ENCODE measurements around the gene IL22RA2.
A peak's percentile ranks its signal among the peaks of the same experiment; 100 is the strongest.

Gene IL22RA2

DNA sequence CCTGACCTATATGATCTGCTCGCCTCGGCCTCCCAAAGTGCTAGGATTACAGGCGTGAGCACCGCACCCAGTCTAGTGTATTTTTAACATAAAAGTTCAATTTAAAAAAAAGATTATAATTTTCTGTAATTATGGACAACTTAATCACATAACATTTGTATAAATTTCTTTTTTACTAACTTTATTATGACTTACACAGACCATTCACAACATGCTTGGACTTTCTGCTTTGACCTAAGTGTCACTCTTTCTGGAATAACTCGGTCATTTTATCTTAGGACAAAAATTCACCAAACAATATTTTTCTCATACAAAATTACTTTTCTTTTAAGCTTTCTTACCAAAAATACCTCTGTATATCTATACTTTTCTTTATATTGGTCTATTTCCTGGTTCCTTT is 15.4 kb upstream of the IL22RA2 start:
- Histone ChIP-seq H3K4me1 (ENCODE audit: control insufficient read depth in 1 of 2, insufficient read depth in 1 of 2, low read depth in 1 of 2, low read length in 1 of 2) (no peaks in the 10 kb centered on the region), H3K4me3 (ENCODE audit: low read depth in 1 of 2, low read length in 1 of 2) (no peak overlapping the region), H3K27me3 (no peaks in the 10 kb centered on the region), H3K36me3 (no peaks in the 10 kb centered on the region), H3K9me3 (peaks cover 19% of the 10 kb centered on the region), H3K27ac (no peak overlapping the region)
- TF ChIP-seq, protein P1, sequence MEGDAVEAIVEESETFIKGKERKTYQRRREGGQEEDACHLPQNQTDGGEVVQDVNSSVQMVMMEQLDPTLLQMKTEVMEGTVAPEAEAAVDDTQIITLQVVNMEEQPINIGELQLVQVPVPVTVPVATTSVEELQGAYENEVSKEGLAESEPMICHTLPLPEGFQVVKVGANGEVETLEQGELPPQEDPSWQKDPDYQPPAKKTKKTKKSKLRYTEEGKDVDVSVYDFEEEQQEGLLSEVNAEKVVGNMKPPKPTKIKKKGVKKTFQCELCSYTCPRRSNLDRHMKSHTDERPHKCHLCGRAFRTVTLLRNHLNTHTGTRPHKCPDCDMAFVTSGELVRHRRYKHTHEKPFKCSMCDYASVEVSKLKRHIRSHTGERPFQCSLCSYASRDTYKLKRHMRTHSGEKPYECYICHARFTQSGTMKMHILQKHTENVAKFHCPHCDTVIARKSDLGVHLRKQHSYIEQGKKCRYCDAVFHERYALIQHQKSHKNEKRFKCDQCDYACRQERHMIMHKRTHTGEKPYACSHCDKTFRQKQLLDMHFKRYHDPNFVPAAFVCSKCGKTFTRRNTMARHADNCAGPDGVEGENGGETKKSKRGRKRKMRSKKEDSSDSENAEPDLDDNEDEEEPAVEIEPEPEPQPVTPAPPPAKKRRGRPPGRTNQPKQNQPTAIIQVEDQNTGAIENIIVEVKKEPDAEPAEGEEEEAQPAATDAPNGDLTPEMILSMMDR (IDR thresholded peaks at IDR 0.05): no peak

DNA sequence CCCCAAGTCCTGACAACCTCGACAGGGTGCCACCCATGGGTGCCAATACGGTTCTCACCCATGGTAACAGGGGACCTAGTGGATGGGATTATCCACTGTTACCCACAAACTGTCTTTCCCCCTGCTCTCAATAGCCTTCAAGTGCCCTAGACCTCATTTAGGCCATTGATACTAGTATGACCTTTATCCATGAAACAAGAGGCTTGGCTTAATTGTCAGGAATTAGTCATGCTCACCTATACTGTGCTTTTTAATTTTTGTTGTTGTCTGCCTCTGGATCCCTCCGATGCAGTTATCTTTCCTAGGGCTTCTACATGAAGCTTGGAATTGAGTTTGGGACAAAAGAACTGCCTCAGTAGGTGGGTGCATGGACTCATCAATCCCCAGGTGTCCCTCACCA is 11.8 kb upstream of the IL22RA2 start:
- TF ChIP-seq, protein P1 (IDR thresholded peaks at IDR 0.05): no peak
- Histone ChIP-seq H3K9me3 (peaks cover 35% of the 10 kb centered on the region), H3K4me1 (ENCODE audit: control insufficient read depth in 1 of 2, insufficient read depth in 1 of 2, low read depth in 1 of 2, low read length in 1 of 2) (peaks cover 5 to 22% of the 10 kb centered on the region in 2 experiments), H3K27ac (no peak overlapping the region), H3K36me3 (no peaks in the 10 kb centered on the region), H3K27me3 (no peaks in the 10 kb centered on the region), H3K4me3 (ENCODE audit: low read depth in 1 of 2, low read length in 1 of 2) (no peak overlapping the region)

DNA sequence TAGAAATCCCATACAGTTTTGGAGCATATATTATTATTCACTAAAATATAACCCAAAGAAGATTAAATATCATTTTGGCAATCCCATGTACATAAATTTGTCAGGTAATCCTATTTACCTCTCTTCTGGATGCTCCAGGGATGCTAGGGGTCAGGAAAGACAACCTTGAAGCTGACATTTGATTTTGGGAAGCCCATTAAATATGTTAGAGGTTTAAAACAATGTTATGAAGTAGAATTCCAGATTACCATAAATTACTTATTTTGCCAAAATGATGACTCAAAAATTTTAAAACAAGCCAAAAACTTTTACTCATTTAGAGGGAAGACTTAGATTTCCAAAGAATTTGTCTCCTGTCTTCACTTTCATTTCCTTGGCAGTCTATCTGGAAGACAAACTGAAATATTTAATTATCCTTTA is 9.2 kb upstream of the IL22RA2 start:
- peaks cover 5 to 22% of the 10 kb centered on the region in 2 experiments for H3K4me1 ChIP-seq (ENCODE audit: control insufficient read depth in 1 of 2, insufficient read depth in 1 of 2, low read depth in 1 of 2, low read length in 1 of 2)
- H3K36me3 ChIP-seq: no peaks in the 10 kb centered on the region
- H3K9me3 ChIP-seq: peaks cover 28% of the 10 kb centered on the region
- H3K27ac ChIP-seq: peak overlapping the region; percentile 65
- TF ChIP-seq, protein P1 (IDR thresholded peaks at IDR 0.05): no peak
- no peaks in the 10 kb centered on the region for H3K27me3 ChIP-seq
- no peak overlapping the region for H3K4me3 ChIP-seq (ENCODE audit: low read depth in 1 of 2, low read length in 1 of 2)

DNA sequence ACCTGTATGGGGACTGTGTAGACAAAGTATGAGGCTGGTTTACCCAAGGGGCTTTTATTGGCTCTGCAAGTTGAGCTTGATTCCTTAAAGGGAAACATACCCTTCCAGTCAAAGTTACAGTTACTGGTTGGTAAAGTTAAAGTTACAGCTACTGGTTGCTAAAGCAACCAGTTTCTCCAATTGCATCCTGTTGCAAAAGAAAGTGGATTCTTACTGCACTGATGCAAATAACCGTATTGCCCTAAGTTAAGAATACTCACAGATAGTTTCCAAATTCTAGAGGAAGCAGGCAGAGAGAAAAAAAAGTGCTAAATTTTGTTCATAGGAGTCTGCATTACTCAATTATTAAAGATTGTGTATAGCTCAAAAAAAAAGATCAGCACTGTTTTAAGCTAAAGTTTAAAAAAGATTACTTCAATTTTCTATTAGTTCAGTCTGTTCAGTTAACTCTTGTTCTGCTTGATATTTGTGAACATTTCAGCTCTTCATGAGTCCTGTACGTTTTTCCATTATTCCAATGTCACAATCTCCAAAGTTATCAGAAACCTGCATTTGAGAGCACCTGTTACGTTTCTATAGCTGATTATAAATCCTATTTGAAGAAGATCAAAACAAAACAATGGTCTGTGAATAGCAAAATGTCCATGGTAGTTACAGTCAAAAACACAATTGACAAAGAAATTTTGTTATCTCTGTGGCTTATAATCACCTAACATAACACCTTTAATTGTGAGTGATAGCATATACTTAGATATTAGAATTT is 8.6 kb upstream of the IL22RA2 start:
- H3K27me3 ChIP-seq: no peaks in the 10 kb centered on the region
- H3K4me3 ChIP-seq (ENCODE audit: low read depth in 1 of 2, low read length in 1 of 2): no peak overlapping the region
- H3K27ac ChIP-seq: peak overlapping the region; percentile 65
- TF ChIP-seq, protein P1 (IDR thresholded peaks at IDR 0.05): no peak
- no peaks in the 10 kb centered on the region for H3K36me3 ChIP-seq
- H3K9me3 ChIP-seq: peaks cover 28% of the 10 kb centered on the region
- peaks cover 5 to 22% of the 10 kb centered on the region in 2 experiments for H3K4me1 ChIP-seq (ENCODE audit: control insufficient read depth in 1 of 2, insufficient read depth in 1 of 2, low read depth in 1 of 2, low read length in 1 of 2)

DNA sequence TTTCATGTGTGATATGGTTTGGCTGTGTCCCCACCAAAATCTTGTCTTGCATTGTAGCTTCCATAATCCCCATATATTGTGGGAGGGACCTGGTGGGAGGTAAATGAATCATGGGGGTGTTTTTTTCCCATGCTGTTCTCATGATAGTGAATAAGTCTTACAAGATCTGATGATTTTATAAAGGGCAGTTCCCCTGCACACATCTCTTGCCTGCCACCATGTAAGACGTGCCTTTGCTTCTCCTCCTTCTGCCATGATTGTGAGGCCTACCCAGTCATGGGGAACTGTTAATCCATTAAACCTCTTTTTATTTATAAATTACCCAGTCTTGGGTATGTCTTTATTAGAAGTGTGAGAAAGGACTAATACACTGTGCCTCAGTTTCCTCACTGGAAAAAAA is 4.2 kb upstream of the IL22RA2 start:
- H3K36me3 ChIP-seq: no peaks in the 10 kb centered on the region
- H3K4me1 ChIP-seq (ENCODE audit: control insufficient read depth in 1 of 2, insufficient read depth in 1 of 2, low read depth in 1 of 2, low read length in 1 of 2): peaks cover 5 to 21% of the 10 kb centered on the region in 2 experiments
- no peak overlapping the region for H3K27ac ChIP-seq
- peaks cover 5% of the 10 kb centered on the region for H3K9me3 ChIP-seq
- TF ChIP-seq, protein P1 (IDR thresholded peaks at IDR 0.05): no peak
- H3K27me3 ChIP-seq: no peaks in the 10 kb centered on the region
- no peak overlapping the region for H3K4me3 ChIP-seq (ENCODE audit: low read depth in 1 of 2, low read length in 1 of 2)
